ENCODE data around the gene PLXNA2. TPM values are rescaled to one million over a fixed set of nuclear protein-coding genes. Genes with fewer than 3 reads are reported as not detected.

Gene PLXNA2
- total and polyA plus RNA-seq, 2 donors = 1.9 to 5.6 TPM

GRCh38 chr1:208041505-208041904 is 202.7 kb downstream of the PLXNA2 start:
- WGBS = 99% methylated on average over 9 of the region's 9 CpGs
- DNase-seq (ENCODE audit: low read depth in 6 of 9, low spot score in 9 of 9) = no peak
- peaks cover 16 to 45% of the 10 kb centered on the region in 2 donors for H3K4me1 ChIP-seq (ENCODE audit: control insufficient read depth in 2 of 2, insufficient read depth in 2 of 2, low read length in 2 of 2)
- H3K27ac ChIP-seq (ENCODE audit: low read depth in 1 of 2, low read length in 1 of 2) = no peak overlapping the region
- peaks cover 0 to 2% of the 10 kb centered on the region in 2 donors for H3K36me3 ChIP-seq (ENCODE audit: control insufficient read depth in 2 of 2, insufficient read depth in 2 of 2, low read length in 1 of 2)
- no peak overlapping the region for H3K4me3 ChIP-seq (ENCODE audit: low read length in 2 of 2)
- H3K9me3 ChIP-seq (ENCODE audit: control insufficient read depth in 2 of 2, insufficient read depth in 1 of 2, low read length in 1 of 2) = no peaks in the 10 kb centered on the region
- no peaks in the 10 kb centered on the region for H3K27me3 ChIP-seq (ENCODE audit: control insufficient read depth in 2 of 2, insufficient read depth in 1 of 2, low read length in 1 of 2)

DNA sequence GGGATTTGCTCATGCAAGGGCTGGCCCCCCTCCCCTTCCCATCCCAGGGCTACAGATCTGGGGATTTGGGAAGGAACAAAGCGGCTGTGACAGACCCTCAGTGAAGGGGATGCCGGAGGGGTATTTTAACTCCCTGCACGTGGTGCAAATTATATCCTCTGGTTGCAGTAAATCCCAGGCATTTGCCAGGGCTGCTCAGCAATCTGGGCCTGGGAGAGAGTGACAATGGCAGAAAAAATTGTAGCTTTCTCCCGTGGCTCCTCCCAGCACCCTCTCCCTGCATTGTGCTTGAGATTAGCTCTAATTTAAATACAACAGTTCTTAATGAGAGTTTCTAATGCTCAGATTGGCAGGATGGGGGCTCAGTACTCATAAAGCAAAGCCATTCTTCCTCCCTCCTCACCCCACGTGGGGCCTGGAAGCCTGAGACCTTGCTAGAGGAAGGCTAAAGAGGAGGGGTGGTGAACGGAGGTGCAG is 203.3 kb downstream of the PLXNA2 start:
- no peak for DNase-seq (ENCODE audit: low read depth in 6 of 9, low spot score in 9 of 9)
- 93% methylated on average over 6 of the region's 6 CpGs for WGBS
- Histone ChIP-seq H3K27ac (ENCODE audit: low read depth in 1 of 2, low read length in 1 of 2) (no peak overlapping the region), H3K27me3 (ENCODE audit: control insufficient read depth in 2 of 2, insufficient read depth in 1 of 2, low read length in 1 of 2) (no peaks in the 10 kb centered on the region), H3K4me1 (ENCODE audit: control insufficient read depth in 2 of 2, insufficient read depth in 2 of 2, low read length in 2 of 2) (peaks cover 16 to 39% of the 10 kb centered on the region in 2 donors), H3K36me3 (ENCODE audit: control insufficient read depth in 2 of 2, insufficient read depth in 2 of 2, low read length in 1 of 2) (peaks cover 0 to 2% of the 10 kb centered on the region in 2 donors), H3K9me3 (ENCODE audit: control insufficient read depth in 2 of 2, insufficient read depth in 1 of 2, low read length in 1 of 2) (no peaks in the 10 kb centered on the region), H3K4me3 (ENCODE audit: low read length in 2 of 2) (no peak overlapping the region)

DNA sequence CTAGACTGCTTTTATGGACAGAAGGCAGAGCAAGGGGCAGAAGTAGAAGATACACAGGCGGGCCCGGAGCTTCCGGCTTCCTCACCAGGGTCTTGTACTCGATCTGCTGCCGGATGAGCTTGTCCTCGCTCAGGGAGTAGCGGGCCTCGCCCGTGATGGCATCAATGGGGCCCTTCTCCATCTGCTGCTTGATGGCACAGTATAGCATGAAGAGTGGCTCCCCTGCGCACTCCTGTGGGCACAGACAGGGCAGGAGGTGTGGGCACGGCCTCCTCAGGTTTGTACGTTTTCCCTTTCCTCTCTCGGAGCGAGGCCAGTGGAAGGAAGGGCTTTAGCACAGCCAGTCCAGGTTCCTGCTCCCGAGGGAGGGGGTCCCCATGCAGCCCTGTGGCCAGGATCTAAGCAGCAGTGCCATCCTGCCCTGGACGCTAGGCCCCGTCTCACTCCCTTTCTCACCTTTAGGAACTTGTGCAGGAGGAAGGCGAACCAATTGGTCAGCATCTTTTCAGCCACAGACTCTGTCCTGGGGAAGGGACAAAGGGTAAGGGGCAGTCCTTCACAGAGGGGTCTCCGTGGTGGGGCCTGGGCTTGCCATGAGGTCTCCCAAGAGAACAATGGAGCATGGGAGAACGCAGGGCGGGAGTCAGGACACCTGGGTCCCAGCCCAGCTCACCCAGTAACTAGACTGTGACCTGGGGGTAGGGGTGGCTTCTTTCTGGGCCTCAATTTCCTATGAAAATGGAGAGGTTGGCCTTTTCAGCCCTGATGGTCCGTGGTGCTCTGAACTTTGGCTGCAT is 204.4 kb downstream of the PLXNA2 start:
- no peaks in the 10 kb centered on the region for H3K9me3 ChIP-seq (ENCODE audit: control insufficient read depth in 2 of 2, insufficient read depth in 1 of 2, low read length in 1 of 2)
- no peak overlapping the region for H3K27ac ChIP-seq (ENCODE audit: low read depth in 1 of 2, low read length in 1 of 2)
- 93% methylated on average over 22 of the region's 22 CpGs for WGBS
- H3K4me1 ChIP-seq (ENCODE audit: control insufficient read depth in 2 of 2, insufficient read depth in 2 of 2, low read length in 2 of 2) = peaks cover 8 to 27% of the 10 kb centered on the region in 2 donors
- H3K27me3 ChIP-seq (ENCODE audit: control insufficient read depth in 2 of 2, insufficient read depth in 1 of 2, low read length in 1 of 2) = no peaks in the 10 kb centered on the region
- peaks cover 0 to 2% of the 10 kb centered on the region in 2 donors for H3K36me3 ChIP-seq (ENCODE audit: control insufficient read depth in 2 of 2, insufficient read depth in 2 of 2, low read length in 1 of 2)
- H3K4me3 ChIP-seq (ENCODE audit: low read length in 2 of 2) = no peak overlapping the region
- no peak for DNase-seq (ENCODE audit: low read depth in 6 of 9, low spot score in 9 of 9)

GRCh38 chr1:208038303-208038702 is 205.9 kb downstream of the PLXNA2 start:
- 94% methylated on average over 14 of the region's 14 CpGs for WGBS
- Histone ChIP-seq H3K4me3 (ENCODE audit: low read length in 2 of 2) (no peak overlapping the region), H3K27me3 (ENCODE audit: control insufficient read depth in 2 of 2, insufficient read depth in 1 of 2, low read length in 1 of 2) (no peaks in the 10 kb centered on the region), H3K4me1 (ENCODE audit: control insufficient read depth in 2 of 2, insufficient read depth in 2 of 2, low read length in 2 of 2) (peaks cover 0 to 13% of the 10 kb centered on the region in 2 donors), H3K27ac (ENCODE audit: low read depth in 1 of 2, low read length in 1 of 2) (no peak overlapping the region), H3K36me3 (ENCODE audit: control insufficient read depth in 2 of 2, insufficient read depth in 2 of 2, low read length in 1 of 2) (peaks cover 0 to 2% of the 10 kb centered on the region in 2 donors), H3K9me3 (ENCODE audit: control insufficient read depth in 2 of 2, insufficient read depth in 1 of 2, low read length in 1 of 2) (no peaks in the 10 kb centered on the region)
- no peak for DNase-seq (ENCODE audit: low read depth in 6 of 9, low spot score in 9 of 9)

- peaks cover 0 to 6% of the 10 kb centered on the region in 2 donors for H3K4me1 ChIP-seq (ENCODE audit: control insufficient read depth in 2 of 2, insufficient read depth in 2 of 2, low read length in 2 of 2)
- DNase-seq (ENCODE audit: low read depth in 6 of 9, low spot score in 9 of 9) = no peak
- peaks cover 0 to 2% of the 10 kb centered on the region in 2 donors for H3K36me3 ChIP-seq (ENCODE audit: control insufficient read depth in 2 of 2, insufficient read depth in 2 of 2, low read length in 1 of 2)
- H3K27ac ChIP-seq (ENCODE audit: low read depth in 1 of 2, low read length in 1 of 2) = no peak overlapping the region
- WGBS = 93% methylated on average over 9 of the region's 9 CpGs
- no peak overlapping the region for H3K4me3 ChIP-seq (ENCODE audit: low read length in 2 of 2)
- H3K27me3 ChIP-seq (ENCODE audit: control insufficient read depth in 2 of 2, insufficient read depth in 1 of 2, low read length in 1 of 2) = no peaks in the 10 kb centered on the region
- no peaks in the 10 kb centered on the region for H3K9me3 ChIP-seq (ENCODE audit: control insufficient read depth in 2 of 2, insufficient read depth in 1 of 2, low read length in 1 of 2)
These were observed 207.0 kb downstream of the PLXNA2 start for GRCh38 chr1:208036918-208037766.

GRCh38 chr1:208036106-208036808 is 207.9 kb downstream of the PLXNA2 start:
- Histone ChIP-seq H3K9me3 (ENCODE audit: control insufficient read depth in 2 of 2, insufficient read depth in 1 of 2, low read length in 1 of 2) (no peaks in the 10 kb centered on the region), H3K4me1 (ENCODE audit: control insufficient read depth in 2 of 2, insufficient read depth in 2 of 2, low read length in 2 of 2) (peaks cover 0 to 6% of the 10 kb centered on the region in 2 donors), H3K4me3 (ENCODE audit: low read length in 2 of 2) (no peak overlapping the region), H3K36me3 (ENCODE audit: control insufficient read depth in 2 of 2, insufficient read depth in 2 of 2, low read length in 1 of 2) (peaks cover 0 to 2% of the 10 kb centered on the region in 2 donors), H3K27me3 (ENCODE audit: control insufficient read depth in 2 of 2, insufficient read depth in 1 of 2, low read length in 1 of 2) (no peaks in the 10 kb centered on the region), H3K27ac (ENCODE audit: low read depth in 1 of 2, low read length in 1 of 2) (no peak overlapping the region)
- no peak for DNase-seq (ENCODE audit: low read depth in 6 of 9, low spot score in 9 of 9)
- WGBS = 81% methylated on average over 8 of the region's 8 CpGs

DNA sequence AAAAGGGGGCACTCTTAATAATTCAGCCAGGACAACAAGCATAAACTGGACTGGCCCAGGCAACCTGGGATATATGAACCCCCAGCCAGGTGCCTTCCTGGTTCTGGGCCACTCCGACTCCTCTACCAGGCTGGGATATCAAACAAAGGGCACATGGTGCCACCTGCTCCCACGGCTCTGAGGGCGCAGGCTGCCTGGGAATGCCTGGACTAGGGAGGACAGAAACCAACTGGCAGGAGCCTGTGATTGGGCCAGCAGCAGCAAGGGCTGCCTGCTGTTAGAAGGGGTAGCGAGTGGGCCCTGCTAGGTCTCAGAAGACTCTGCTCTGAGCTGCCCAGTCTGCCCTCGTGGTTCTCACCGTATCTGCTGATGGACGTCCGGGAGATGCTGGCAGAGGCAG is 210.0 kb downstream of the PLXNA2 start:
- Histone ChIP-seq H3K9me3 (ENCODE audit: control insufficient read depth in 2 of 2, insufficient read depth in 1 of 2, low read length in 1 of 2) (no peaks in the 10 kb centered on the region), H3K4me1 (ENCODE audit: control insufficient read depth in 2 of 2, insufficient read depth in 2 of 2, low read length in 2 of 2) (peaks cover 6 to 20% of the 10 kb centered on the region in 2 donors), H3K27me3 (ENCODE audit: control insufficient read depth in 2 of 2, insufficient read depth in 1 of 2, low read length in 1 of 2) (peaks cover 0 to 5% of the 10 kb centered on the region in 2 donors), H3K36me3 (ENCODE audit: control insufficient read depth in 2 of 2, insufficient read depth in 2 of 2, low read length in 1 of 2) (peaks cover 0 to 4% of the 10 kb centered on the region in 2 donors), H3K27ac (ENCODE audit: low read depth in 1 of 2, low read length in 1 of 2) (no peak overlapping the region), H3K4me3 (ENCODE audit: low read length in 2 of 2) (no peak overlapping the region)
- no peak for DNase-seq (ENCODE audit: low read depth in 6 of 9, low spot score in 9 of 9)
- WGBS = 91% methylated on average over 8 of the region's 8 CpGs

DNA sequence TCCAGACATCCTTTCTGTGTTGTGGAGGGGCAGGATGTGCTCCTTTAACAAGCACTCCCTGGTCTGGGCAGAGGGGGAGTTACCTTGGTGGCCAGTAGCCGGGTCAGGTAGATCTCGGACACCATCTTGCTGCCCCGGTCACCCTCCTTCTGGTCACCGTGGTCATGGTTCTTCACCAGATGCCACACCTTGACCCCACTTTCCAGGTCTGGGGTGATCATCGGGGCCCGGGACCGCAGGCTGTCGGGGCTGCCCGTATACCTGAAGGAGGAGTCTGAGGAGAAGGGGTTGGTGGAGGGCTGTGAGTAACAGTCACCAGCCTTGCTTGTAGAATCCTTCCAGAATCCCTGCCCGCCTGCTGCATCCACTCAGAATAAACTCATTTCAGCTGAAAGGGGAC is 210.9 kb downstream of the PLXNA2 start:
- peaks cover 1 to 5% of the 10 kb centered on the region in 2 donors for H3K36me3 ChIP-seq (ENCODE audit: control insufficient read depth in 2 of 2, insufficient read depth in 2 of 2, low read length in 1 of 2)
- H3K9me3 ChIP-seq (ENCODE audit: control insufficient read depth in 2 of 2, insufficient read depth in 1 of 2, low read length in 1 of 2) = no peaks in the 10 kb centered on the region
- no peak overlapping the region for H3K27ac ChIP-seq (ENCODE audit: low read depth in 1 of 2, low read length in 1 of 2)
- no peak overlapping the region for H3K4me3 ChIP-seq (ENCODE audit: low read length in 2 of 2)
- WGBS = 98% methylated on average over 10 of the region's 10 CpGs
- DNase-seq (ENCODE audit: low read depth in 6 of 9, low spot score in 9 of 9) = no peak
- H3K27me3 ChIP-seq (ENCODE audit: control insufficient read depth in 2 of 2, insufficient read depth in 1 of 2, low read length in 1 of 2) = peaks cover 0 to 5% of the 10 kb centered on the region in 2 donors
- peaks cover 6 to 26% of the 10 kb centered on the region in 2 donors for H3K4me1 ChIP-seq (ENCODE audit: control insufficient read depth in 2 of 2, insufficient read depth in 2 of 2, low read length in 2 of 2)
